A549 (cell line): ENCODE data around the gene TMEM167B. TPM values are rescaled to one million over a fixed set of nuclear protein-coding genes. Genes with fewer than 3 reads are reported as not detected.

Source experiments
- ATAC-seq, 2 experiments: fragments of 200-7000 bp in 1 of 2; fragments of >200 bp in 1 of 2; cut with Nextera tagmentation in 1 of 2; cut with Tn5 transposase in 1 of 2; 3 replicates each; pipeline versions ENCODE4 v1.8.0 to v1.9.1; 2018 to 2020; ENCODE audit warnings: mild to moderate bottlenecking in 1 of 2, moderate library complexity in 1 of 2
- CTCF ChIA-PET: fragments of 300-600 bp; sonication (Branson Sonifier 250); formaldehyde crosslinking; extraction: SDS; loops from one replicate; lab custom pipeline; 2021; ENCODE audit warnings: antibody characterized with exemption, inconsistent platforms; lab: Yijun Ruan, JAX
- POLR2A ChIA-PET: fragments of 350-600 bp; formaldehyde crosslinking; extraction: SDS; loops from one replicate; lab custom pipeline; 2021; ENCODE audit warnings: antibody characterized with exemption, inconsistent platforms; lab: Yijun Ruan, JAX
- DNase-seq, 2 experiments: peaks; one replicate each; pipeline versions ENCODE4 v3.0.0 to v3.0.0-alpha.2; 2011 to 2016; ENCODE audit warnings: low read depth in 1 of 2, low spot score in 1 of 2
- FAIRE-seq: peaks from 2 replicates; lab custom pipeline; 2011; peaks lifted over from hg19 to GRCh38; lab: Jason Lieb, UNC
- H3K27ac ChIP-seq, 2 experiments: fragments of >200 bp; sonication (Bioruptor Twin); formaldehyde crosslinking; 3 replicates each; pipeline ENCODE4 v1.5.1; 2016 to 2017
- H3K4me1 ChIP-seq: fragments of >200 bp; sonication (Bioruptor Twin); formaldehyde crosslinking; 3 replicates; pipeline ENCODE4 v1.6.1; 2016
- H3K4me2 ChIP-seq: fragments of >200 bp; sonication (Bioruptor Twin); formaldehyde crosslinking; 3 replicates; pipeline ENCODE4 v1.6.1; 2016
- H3K4me3 ChIP-seq: fragments of >200 bp; sonication (Bioruptor Twin); formaldehyde crosslinking; 3 replicates; pipeline ENCODE4 v1.5.1; 2016
- H3K9me3 ChIP-seq: fragments of >200 bp; sonication (Bioruptor Twin); formaldehyde crosslinking; 3 replicates; pipeline ENCODE4 v1.6.1; 2016
- CBX2 ChIP-seq: fragments of 200-600 bp; sonication (generic); IDR thresholded peaks from 2 replicates; pipeline ENCODE4 v1.6.1; 2016; ENCODE audit warnings: low read depth, mild to moderate bottlenecking, borderline replicate concordance
- CBX8 ChIP-seq: fragments of 200-600 bp; sonication (generic); IDR thresholded peaks from 2 replicates; pipeline ENCODE4 v1.6.1; 2016
- CEBPB ChIP-seq, 2 experiments: fragments of >200 bp in 1 of 2; sonication (Bioruptor Twin) in 1 of 2; formaldehyde crosslinking in 1 of 2; IDR thresholded peaks; 2 replicates each; pipeline ENCODE4 v1.6.1; 2012 to 2016
- CHD2 ChIP-seq: fragments of 150-350 bp; IDR thresholded peaks from 2 replicates; pipeline ENCODE4 v1.6.1; 2014; ENCODE audit warnings: low read length; ENCODE audit not compliant: partially characterized antibody
- CHD4 ChIP-seq: fragments of 200-600 bp; sonication (generic); IDR thresholded peaks from 2 replicates; pipeline ENCODE4 v1.6.1; 2016; ENCODE audit warnings: antibody characterized with exemption, mild to moderate bottlenecking, borderline replicate concordance
- FOSB ChIP-seq: fragments of 250-450 bp; sonication (Bioruptor Pico); IDR thresholded peaks from 2 replicates; pipeline ENCODE4 v1.5.0; 2020; ENCODE audit warnings: mild to moderate bottlenecking, moderate library complexity
- FOSL2 ChIP-seq, 2 experiments: fragments of 450-650 bp in 1 of 2; fragments of >200 bp in 1 of 2; sonication (Bioruptor Twin) in 1 of 2; formaldehyde crosslinking; IDR thresholded peaks; 2 replicates each; pipeline versions ENCODE4 v1.5.0 to v1.6.1; 2016 to 2020; ENCODE audit warnings: mild to moderate bottlenecking in 1 of 2, moderate library complexity in 1 of 2
- HDAC2 ChIP-seq: fragments of 200-600 bp; sonication (generic); IDR thresholded peaks from 2 replicates; pipeline ENCODE4 v1.6.1; 2016
- JUN ChIP-seq, 2 experiments: fragments of >200 bp; sonication (Bioruptor Twin); formaldehyde crosslinking; IDR thresholded peaks; 2 replicates in 1 of 2; 3 replicates in 1 of 2; pipeline ENCODE4 v1.6.1; 2016 to 2017
- KDM5A ChIP-seq: fragments of 200-600 bp; sonication (generic); IDR thresholded peaks from 2 replicates; pipeline ENCODE4 v1.6.1; 2016; ENCODE audit warnings: antibody characterized with exemption, mild to moderate bottlenecking
- MYC ChIP-seq: IDR thresholded peaks from 2 replicates; pipeline ENCODE4 v1.6.1; 2012; ENCODE audit warnings: mild to moderate bottlenecking, inconsistent platforms, low read length, improper control_type of control experiment, borderline replicate concordance
- NFE2L2 ChIP-seq: fragments of 150-350 bp; conservative IDR thresholded peaks from 2 replicates; pipeline ENCODE4 v1.6.1; 2014; ENCODE audit warnings: low read length
- POLR2AphosphoS2 ChIP-seq: conservative IDR thresholded peaks from 2 replicates; pipeline ENCODE4 v1.6.1; 2012; ENCODE audit warnings: low read length, improper control_type of control experiment, inconsistent platforms
- RAD21 ChIP-seq, 2 experiments: fragments of >200 bp in 1 of 2; sonication (Bioruptor Twin) in 1 of 2; formaldehyde crosslinking in 1 of 2; IDR thresholded peaks in 1 of 2; conservative IDR thresholded peaks in 1 of 2; 2 replicates in 1 of 2; 3 replicates in 1 of 2; pipeline ENCODE4 v1.6.1; 2012 to 2018; ENCODE audit warnings: inconsistent platforms in 1 of 2
- RARB ChIP-seq: fragments of 250-450 bp; sonication (Bioruptor Pico); IDR thresholded peaks from 2 replicates; pipeline ENCODE4 v1.8.0; 2021; ENCODE audit warnings: mild to moderate bottlenecking, moderate library complexity
- RNF2 ChIP-seq: fragments of 200-600 bp; sonication (generic); IDR thresholded peaks from 2 replicates; pipeline ENCODE4 v1.6.1; 2016; ENCODE audit warnings: low read depth, mild to moderate bottlenecking, antibody characterized with exemption, moderate library complexity, borderline replicate concordance
- SMC3 ChIP-seq: fragments of >200 bp; sonication (Bioruptor Twin); formaldehyde crosslinking; IDR thresholded peaks from 3 replicates; pipeline ENCODE4 v1.6.1; 2018; ENCODE audit warnings: inconsistent platforms
- WGBS: methylation state at CpG from one replicate; pipeline ENCODE4 v1.1.6; 2017; ENCODE audit errors: missing lambda C conversion rate; 5-methylcytosine and 5-hydroxymethylcytosine counted together
- polyA plus RNA-seq, 4 experiments: library from polyadenylated mRNA; depleted of rRNA in 3 of 4; stranded (reverse); fragments of >200 nt; fragmentation: RNase III in 1 of 4; extraction: RNeasy Plus Mini Kit Qiagen cat#74134 plus additional on column Dnase treatment in 1 of 4; gene quantifications; 2 replicates in 3 of 4; 3 replicates in 1 of 4; pipeline ENCODE4 v1.2.3, GENCODE V29; 2011 to 2017
- TF ChIP-seq, protein P1 (sequence below): fragments of 250-450 bp; sonication (Bioruptor Pico); IDR thresholded peaks from 2 replicates; pipeline ENCODE4 v1.5.0; 2020; ENCODE audit warnings: low read depth, mild to moderate bottlenecking, moderate library complexity
- TF ChIP-seq, protein P2 (sequence below): fragments of >200 bp; sonication (Bioruptor Twin); formaldehyde crosslinking; IDR thresholded peaks from 3 replicates; pipeline ENCODE4 v1.5.1; 2016
- TF ChIP-seq, protein P3 (sequence below): fragments of >200 bp; sonication (Bioruptor Twin); formaldehyde crosslinking; IDR thresholded peaks from 3 replicates; pipeline ENCODE4 v1.6.1; 2016
- TF ChIP-seq, protein P4 (sequence below): fragments of >200 bp; sonication (Bioruptor Twin); formaldehyde crosslinking; IDR thresholded peaks from 2 replicates; pipeline ENCODE4 v1.6.1; 2016
- TF ChIP-seq, protein P5 (sequence below): fragments of 150-350 bp; IDR thresholded peaks from 2 replicates; pipeline ENCODE4 v1.6.1; 2014; ENCODE audit warnings: low read depth, mild to moderate bottlenecking, low read length

Gene TMEM167B
- polyA plus RNA-seq, 2 of the 4 experiments (the other 2 are of a cell fraction): 9.7 to 10.9 TPM

DNA sequence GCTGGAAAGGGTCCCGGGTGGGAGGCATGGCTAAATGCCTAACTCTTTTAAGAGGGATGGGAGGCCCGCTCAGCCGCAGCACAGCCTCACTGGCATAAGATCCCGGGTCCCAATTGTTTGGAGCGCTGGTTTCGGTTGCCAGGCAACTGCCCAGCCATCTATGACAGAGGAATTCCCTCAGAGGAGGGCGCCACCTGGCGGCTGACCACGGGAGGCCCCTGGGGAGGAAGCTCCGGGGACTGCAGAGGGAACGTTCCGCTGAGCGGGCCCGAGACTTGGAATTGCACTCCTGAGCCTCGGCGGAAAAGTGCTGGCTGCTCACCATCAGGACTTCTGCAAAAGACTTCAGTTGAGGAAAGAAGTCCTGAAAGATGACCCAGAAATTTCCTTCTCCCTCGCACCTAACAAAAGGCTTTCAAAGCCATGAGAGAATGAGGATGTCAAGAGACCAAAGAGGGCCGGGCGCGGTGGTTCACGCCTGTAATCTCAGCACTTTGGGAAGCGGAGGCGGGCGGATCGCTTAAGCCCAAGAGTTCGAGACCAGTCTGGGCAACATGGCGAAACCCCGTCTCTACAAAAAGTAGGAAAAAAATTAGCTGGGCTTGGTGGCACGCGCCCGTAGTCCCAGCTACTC, 22.2 kb downstream of the TMEM167B start:
- POLR2A ChIA-PET: interaction anchor here (1.0 to 4.3 kb wide), 2 partner anchors 12 to 86 kb away, joined by 4 to 30 read pairs; no protein-coding TSS in a partner anchor
- 52% methylated on average over 12 of the region's 31 CpGs for WGBS
- peak overlapping the region; percentile 97 for H3K4me2 ChIP-seq

DNA sequence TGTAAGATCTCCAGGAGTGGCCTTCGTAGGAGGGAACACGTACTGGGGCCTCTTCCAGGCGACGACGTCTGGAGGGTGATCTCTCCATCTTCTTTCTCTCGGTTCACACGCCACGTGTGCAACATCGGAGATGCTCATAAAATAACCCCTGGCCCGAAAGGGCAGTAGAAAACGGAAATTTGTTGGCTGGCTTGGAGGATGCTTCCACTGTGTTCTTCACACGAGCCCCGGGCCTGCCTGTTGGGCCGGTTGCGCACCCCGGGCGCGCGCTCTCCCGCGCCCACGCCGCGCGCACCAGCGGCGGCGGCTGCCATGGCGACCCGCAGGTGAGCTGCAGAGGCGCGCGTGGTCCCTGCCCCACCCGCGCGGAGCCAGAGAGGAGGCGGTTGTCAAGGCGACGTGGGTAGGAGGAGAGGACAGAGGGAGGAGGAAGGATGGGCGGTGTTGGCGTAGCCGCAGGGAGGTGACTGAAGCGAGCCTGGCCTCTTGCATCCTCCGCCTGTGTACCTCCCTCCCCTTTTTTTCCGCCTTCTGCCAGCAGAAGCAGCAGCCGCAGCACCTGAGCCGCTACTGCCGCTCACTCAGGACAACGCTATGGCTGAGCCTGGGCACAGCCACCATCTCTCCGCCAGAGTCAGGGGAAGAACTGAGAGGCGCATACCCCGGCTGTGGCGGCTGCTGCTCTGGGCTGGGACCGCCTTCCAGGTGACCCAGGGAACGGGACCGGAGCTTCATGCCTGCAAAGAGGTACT, 23.2 kb downstream of the TMEM167B start, which contains the start of gene ELAPOR1:
ELAPOR1 (plus strand) TSS at position 526 of the 752 bp plus-strand sequence; CDS start at position 595, 69 bp downstream.
- CTCF ChIA-PET: interaction anchor here (0.9 to 3.9 kb wide), 17 partner anchors 10 to 110 kb away, joined by 3 to 50 read pairs (median 6); partner anchors contain the start of gene TAF13
- no peak for DNase-seq

More for the DNA sequence above, 22.2 kb downstream of the TMEM167B start:
- peak overlapping the region; percentile 16 to 71; a peak in 2 of 6 replicates for H3K27ac ChIP-seq
- ATAC-seq (peak; percentile 94 to 98), FAIRE-seq (no peak), DNase-seq (peak; percentile 80 to 84)
- H3K4me3 ChIP-seq: peak overlapping the region; percentile 37
- no peaks in the 10 kb centered on the region for H3K9me3 ChIP-seq
- peaks cover 17% of the 10 kb centered on the region; the same call in 2 of the 3 replicates for H3K4me1 ChIP-seq
- CTCF ChIA-PET: interaction anchor here (0.6 to 3.9 kb wide), 45 partner anchors 9 to 284 kb away, joined by 3 to 50 read pairs (median 4); partner anchors contain the start of genes SARS1, TAF13, TMEM167B and WDR47
- TF ChIP-seq, protein P1, sequence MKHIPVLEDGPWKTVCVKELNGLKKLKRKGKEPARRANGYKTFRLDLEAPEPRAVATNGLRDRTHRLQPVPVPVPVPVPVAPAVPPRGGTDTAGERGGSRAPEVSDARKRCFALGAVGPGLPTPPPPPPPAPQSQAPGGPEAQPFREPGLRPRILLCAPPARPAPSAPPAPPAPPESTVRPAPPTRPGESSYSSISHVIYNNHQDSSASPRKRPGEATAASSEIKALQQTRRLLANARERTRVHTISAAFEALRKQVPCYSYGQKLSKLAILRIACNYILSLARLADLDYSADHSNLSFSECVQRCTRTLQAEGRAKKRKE (CRISPR knock-in tag): no peak
- TF ChIP-seq CEBPB (IDR thresholded peaks at IDR 0.05) (no peak), SMC3 (peak; percentile 65), RAD21 (conservative IDR thresholded peaks at IDR 0.05 in 1 of 2, IDR thresholded peaks at IDR 0.05 in 1 of 2) (peak; percentile 59 to 60)
- TF ChIP-seq, protein P2, sequence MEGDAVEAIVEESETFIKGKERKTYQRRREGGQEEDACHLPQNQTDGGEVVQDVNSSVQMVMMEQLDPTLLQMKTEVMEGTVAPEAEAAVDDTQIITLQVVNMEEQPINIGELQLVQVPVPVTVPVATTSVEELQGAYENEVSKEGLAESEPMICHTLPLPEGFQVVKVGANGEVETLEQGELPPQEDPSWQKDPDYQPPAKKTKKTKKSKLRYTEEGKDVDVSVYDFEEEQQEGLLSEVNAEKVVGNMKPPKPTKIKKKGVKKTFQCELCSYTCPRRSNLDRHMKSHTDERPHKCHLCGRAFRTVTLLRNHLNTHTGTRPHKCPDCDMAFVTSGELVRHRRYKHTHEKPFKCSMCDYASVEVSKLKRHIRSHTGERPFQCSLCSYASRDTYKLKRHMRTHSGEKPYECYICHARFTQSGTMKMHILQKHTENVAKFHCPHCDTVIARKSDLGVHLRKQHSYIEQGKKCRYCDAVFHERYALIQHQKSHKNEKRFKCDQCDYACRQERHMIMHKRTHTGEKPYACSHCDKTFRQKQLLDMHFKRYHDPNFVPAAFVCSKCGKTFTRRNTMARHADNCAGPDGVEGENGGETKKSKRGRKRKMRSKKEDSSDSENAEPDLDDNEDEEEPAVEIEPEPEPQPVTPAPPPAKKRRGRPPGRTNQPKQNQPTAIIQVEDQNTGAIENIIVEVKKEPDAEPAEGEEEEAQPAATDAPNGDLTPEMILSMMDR: peak; percentile 80

More for the DNA sequence above, 23.2 kb downstream of the TMEM167B start, which contains the start of gene ELAPOR1:
- H3K4me2 ChIP-seq: peak within 1 kb of the TSS; percentile 97
- TF ChIP-seq CHD4: no peak
- no peak for TF ChIP-seq FOSL2 (IDR thresholded peaks at IDR 0.05)
- TF ChIP-seq FOSL2 (CRISPR knock-in tag; IDR thresholded peaks at IDR 0.05): no peak
- TF ChIP-seq, protein P1 (CRISPR knock-in tag): no peak
- TF ChIP-seq CBX2: no peak
- no peak for TF ChIP-seq NFE2L2
- no peak for TF ChIP-seq POLR2AphosphoS2
- no peak for TF ChIP-seq HDAC2
- TF ChIP-seq MYC: no peak
- TF ChIP-seq, protein P3, sequence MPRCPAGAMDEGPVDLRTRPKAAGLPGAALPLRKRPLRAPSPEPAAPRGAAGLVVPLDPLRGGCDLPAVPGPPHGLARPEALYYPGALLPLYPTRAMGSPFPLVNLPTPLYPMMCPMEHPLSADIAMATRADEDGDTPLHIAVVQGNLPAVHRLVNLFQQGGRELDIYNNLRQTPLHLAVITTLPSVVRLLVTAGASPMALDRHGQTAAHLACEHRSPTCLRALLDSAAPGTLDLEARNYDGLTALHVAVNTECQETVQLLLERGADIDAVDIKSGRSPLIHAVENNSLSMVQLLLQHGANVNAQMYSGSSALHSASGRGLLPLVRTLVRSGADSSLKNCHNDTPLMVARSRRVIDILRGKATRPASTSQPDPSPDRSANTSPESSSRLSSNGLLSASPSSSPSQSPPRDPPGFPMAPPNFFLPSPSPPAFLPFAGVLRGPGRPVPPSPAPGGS: no peak
- TF ChIP-seq RARB (CRISPR knock-in tag): no peak
- no peak for TF ChIP-seq JUN (IDR thresholded peaks at IDR 0.05)
- TF ChIP-seq, protein P4, sequence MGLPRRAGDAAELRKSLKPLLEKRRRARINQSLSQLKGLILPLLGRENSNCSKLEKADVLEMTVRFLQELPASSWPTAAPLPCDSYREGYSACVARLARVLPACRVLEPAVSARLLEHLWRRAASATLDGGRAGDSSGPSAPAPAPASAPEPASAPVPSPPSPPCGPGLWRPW: no peak
- TF ChIP-seq, protein P5, sequence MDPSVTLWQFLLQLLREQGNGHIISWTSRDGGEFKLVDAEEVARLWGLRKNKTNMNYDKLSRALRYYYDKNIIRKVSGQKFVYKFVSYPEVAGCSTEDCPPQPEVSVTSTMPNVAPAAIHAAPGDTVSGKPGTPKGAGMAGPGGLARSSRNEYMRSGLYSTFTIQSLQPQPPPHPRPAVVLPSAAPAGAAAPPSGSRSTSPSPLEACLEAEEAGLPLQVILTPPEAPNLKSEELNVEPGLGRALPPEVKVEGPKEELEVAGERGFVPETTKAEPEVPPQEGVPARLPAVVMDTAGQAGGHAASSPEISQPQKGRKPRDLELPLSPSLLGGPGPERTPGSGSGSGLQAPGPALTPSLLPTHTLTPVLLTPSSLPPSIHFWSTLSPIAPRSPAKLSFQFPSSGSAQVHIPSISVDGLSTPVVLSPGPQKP: no peak
- TF ChIP-seq RNF2: no peak
- no peak for TF ChIP-seq CBX8
- no peak for TF ChIP-seq FOSB (CRISPR knock-in tag)
- no peak for TF ChIP-seq KDM5A
- no peak for TF ChIP-seq CHD2
- peaks cover 17% of the 10 kb centered on the region; the same call in 2 of the 3 replicates for H3K4me1 ChIP-seq
- 81% methylated on average over 23 of the region's 56 CpGs for whole genome bisulfite sequencing
- POLR2A ChIA-PET: interaction anchor here (4.3 kb wide), 1 partner anchor 13 kb away, joined by 30 read pairs; no protein-coding TSS in a partner anchor
- peak within 1 kb of the TSS in 1 of 2 experiments; percentile 71; a peak in 2 of 6 replicates for H3K27ac ChIP-seq
- peak within 1 kb of the TSS; percentile 37 for H3K4me3 ChIP-seq
- H3K9me3 ChIP-seq: no peaks in the 10 kb centered on the region
- FAIRE-seq (no peak), ATAC-seq (no peak)
